ENCODE measurements around the gene TMEM51. TPM values are rescaled to one million over a fixed set of nuclear protein-coding genes. Genes with fewer than 3 reads are reported as not detected.
"Not testable (repeated sequence)": the region's sequence is repeated elsewhere in the genome, so short reads cannot be mapped to it uniquely, and the experiment has no call there.

The TMEM51 gene
- total RNA-seq, 2 experiments from 2014 or later: 0.18 to 0.23 TPM

DNA sequence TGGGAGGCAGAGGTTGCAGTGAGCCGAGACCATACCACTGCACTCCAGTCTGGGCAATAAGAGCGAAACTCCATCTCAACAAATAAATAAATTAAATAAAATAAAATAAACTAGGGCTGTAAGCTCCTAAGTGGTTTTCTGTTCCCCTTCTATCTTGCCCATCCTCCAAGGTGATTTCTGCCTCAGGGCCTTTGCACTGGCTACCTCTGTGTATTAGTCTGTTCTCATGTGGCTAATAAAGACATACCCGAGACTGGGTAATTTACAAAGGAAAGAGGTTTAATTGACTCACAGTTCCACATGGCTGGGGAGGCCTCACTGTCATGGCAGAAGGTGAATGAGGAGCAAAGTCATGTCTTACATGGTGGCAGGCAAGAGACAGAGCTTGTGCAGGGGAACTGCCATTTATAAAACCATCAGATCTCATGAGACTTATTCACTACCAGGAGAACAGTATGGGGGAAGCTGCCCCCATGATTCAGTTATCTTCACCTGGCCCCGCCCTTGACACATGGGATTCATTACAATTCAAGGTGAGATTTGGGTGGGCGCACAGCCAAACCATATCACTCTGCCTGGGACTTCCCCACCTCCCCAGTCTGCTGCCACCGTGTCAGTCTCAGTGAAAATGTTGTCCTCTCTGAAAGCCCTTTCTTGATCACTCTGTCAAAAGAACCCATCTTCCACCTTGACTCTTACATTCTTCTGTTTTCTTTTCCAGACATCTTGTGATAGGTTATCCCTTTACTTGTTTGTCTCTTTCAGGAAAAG, 22.0 kb downstream of the TMEM51 start:
- POLR2A ChIA-PET: not testable (repeated sequence)
- H3K27me3 Mint-ChIP-seq (ENCODE audit: low read depth): peaks cover 27% of the 10 kb centered on the region

DNA sequence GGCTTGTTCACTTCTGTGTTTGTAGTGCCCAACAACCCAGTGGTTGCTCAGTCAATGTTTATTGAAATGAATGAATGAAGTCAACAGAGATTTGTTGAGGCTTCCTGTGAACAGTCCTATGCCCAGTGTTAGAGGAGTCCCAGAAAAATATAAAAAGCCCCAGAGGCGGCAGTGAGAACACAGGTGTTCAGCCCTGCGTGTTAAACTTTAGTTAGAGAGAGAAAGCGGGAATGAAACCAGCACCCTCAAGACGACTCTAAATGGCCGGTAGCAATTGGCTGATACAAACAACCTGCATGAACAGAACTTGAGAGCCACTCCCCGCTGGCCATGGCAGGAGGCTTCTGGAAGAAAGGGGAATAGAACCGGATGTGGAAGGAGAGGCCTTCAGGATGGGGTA, 22.6 kb downstream of the TMEM51 start:
- POLR2A ChIA-PET: no interaction called here
- CTCF ChIA-PET: no interaction called here
- Mint-ChIP-seq H3K4me1 (ENCODE audit: low read depth) (peaks cover 17% of the 10 kb centered on the region), H3K36me3 (ENCODE audit: low read depth) (no peaks in the 10 kb centered on the region), H3K27ac (no peak overlapping the region), H3K4me3 (no peak overlapping the region), H3K9me3 (ENCODE audit: insufficient read depth) (no peaks in the 10 kb centered on the region), H3K27me3 (ENCODE audit: low read depth) (peaks cover 27% of the 10 kb centered on the region)
- DNase-seq (no peak), ATAC-seq (no peak)

More for the DNA sequence above, 22.0 kb downstream of the TMEM51 start:
- DNase-seq; ATAC-seq; H3K4me3 Mint-ChIP-seq; CTCF ChIA-PET; H3K27ac Mint-ChIP-seq; H3K9me3 Mint-ChIP-seq (ENCODE audit: insufficient read depth); H3K36me3 Mint-ChIP-seq (ENCODE audit: low read depth): not testable (repeated sequence)
- H3K4me1 Mint-ChIP-seq (ENCODE audit: low read depth): peaks cover 17% of the 10 kb centered on the region

DNA sequence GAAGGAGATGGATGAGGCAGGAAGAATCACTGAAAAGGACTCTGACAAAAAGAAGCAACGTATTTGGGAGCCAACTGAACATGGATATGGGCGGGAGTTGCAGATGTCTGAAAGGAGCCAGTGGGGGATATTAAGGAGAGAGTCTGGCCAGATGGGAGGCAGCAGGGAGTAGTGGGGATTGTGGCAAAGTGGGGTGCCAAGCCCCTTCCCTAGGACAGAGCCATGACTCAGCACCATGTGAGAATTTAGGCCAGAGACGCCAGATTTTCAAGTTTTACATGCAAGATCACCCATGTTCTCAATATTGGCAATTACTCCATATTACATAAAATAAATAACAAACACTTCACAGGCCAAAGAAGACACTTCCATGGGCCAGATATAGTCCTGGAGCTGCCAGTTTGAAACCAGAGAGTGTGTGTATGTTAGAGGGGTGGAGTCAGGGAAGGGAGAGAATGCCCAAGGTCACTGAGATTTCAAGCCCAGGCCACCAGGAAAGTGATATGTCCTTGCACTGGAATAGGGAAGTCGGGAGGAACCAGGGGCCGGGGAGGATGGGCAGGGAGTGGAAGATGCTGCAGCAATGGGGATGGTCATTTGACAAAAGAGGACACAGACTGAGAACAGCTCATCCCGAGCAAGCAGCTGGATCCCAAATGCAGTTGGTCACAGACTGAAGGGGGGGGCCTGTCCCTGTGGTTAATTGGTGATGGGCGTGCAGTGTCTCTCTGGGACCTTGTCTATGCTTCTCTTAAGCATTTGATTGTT, 23.5 kb downstream of the TMEM51 start:
- Mint-ChIP-seq H3K9me3 (ENCODE audit: insufficient read depth) (no peaks in the 10 kb centered on the region), H3K27ac (no peak overlapping the region), H3K4me3 (no peak overlapping the region), H3K36me3 (ENCODE audit: low read depth) (no peaks in the 10 kb centered on the region), H3K27me3 (ENCODE audit: low read depth) (peaks cover 27% of the 10 kb centered on the region), H3K4me1 (ENCODE audit: low read depth) (peaks cover 12% of the 10 kb centered on the region)
- DNase-seq: no peak
- ChIA-PET POLR2A (no interaction called here), CTCF (no interaction called here)
- ATAC-seq: no peak

DNA sequence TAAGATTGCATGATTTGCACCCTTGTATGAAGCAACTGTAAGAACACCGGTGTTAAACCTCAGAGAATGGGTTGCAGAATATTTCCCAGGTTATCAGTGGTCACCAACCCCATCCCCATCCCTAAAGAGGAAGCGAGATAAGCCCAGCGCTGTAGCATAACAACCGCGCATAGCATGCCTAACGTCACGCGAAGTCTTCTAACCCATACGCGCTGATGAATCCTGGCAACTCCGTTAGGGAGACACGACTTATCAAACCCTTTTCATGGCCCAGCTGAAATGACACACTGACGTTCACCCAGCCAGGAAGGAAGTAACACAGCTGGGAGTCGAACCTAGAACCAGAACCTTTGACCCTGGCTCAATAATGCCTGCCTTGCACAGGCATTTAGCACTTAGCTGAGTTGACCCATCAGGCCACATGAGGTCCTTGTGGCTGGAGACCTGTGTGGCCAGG, 24.2 kb downstream of the TMEM51 start:
- POLR2A ChIA-PET: no interaction called here
- Mint-ChIP-seq H3K36me3 (ENCODE audit: low read depth) (no peaks in the 10 kb centered on the region), H3K9me3 (ENCODE audit: insufficient read depth) (no peaks in the 10 kb centered on the region), H3K4me3 (no peak overlapping the region), H3K27ac (no peak overlapping the region), H3K27me3 (ENCODE audit: low read depth) (peaks cover 24% of the 10 kb centered on the region), H3K4me1 (ENCODE audit: low read depth) (peaks cover 5% of the 10 kb centered on the region)
- DNase-seq (no peak), ATAC-seq (no peak)
- CTCF ChIA-PET: no interaction called here

DNA sequence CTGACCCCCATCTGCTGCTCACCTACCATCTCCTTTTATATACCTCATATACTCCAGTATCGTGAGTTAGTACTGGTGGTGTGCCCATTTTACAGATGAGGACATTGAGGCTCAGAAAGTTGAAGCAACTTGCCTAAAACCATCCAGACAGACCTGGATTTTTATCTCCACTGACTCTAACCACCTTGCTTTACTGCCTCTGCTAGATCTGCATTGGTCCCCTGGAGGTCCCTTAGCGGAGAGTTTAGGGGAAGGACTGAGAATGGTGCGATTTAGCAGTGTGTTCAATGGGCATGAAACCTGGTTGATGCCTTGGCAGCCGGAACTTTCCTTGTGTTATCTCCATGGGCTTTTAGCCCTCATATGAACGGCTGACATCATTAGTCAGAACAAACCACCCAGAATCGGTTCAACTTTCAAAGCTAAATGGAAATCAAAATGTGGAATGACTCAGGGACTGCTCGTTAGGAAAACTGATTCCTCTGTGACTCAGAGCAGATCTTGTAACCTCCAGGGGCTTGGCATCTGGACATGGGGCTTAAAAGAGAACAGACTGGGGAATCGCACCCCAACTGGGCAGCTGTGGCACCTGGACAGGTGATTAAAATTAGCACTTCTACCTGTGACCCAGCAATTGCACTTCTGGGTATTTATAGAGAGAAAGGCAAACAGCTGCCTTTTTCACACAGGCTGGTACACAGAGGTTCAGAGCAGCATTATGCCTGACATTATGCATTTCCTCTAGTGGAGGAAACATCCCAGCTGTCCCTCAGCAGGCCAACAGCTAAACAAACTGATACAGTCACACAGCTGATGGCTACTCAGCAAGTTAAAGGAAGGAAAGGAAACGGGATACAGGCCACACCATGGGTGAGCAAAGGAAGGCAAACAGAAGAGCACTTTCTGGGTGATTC, 25.3 kb downstream of the TMEM51 start:
- H3K36me3 Mint-ChIP-seq (ENCODE audit: low read depth): no peaks in the 10 kb centered on the region
- no peak for ATAC-seq
- H3K27ac Mint-ChIP-seq: no peak overlapping the region

DNA sequence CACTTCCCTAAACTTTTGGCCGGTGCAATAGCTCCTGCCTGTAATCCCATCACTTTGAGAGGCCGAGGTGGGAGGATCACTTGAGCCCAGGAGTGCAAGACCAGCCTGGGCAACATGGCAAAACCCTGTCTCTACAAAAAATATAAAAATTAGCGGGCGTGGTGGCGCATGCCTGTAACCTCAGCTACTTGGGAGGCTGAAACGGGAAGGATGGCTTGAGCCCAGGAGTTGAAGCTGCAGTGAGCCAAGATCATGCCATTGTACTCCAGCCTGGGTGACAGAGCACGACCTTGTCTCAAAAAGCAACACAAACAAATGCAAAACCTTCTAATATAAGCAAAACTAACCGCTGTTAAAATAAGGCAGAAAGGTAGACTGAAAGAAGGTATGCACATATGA, 25.9 kb downstream of the TMEM51 start:
- H3K4me3 Mint-ChIP-seq: no peak overlapping the region
- DNase-seq (no peak), ATAC-seq (no peak)
- CTCF ChIA-PET: no interaction called here
- no peaks in the 10 kb centered on the region for H3K9me3 Mint-ChIP-seq (ENCODE audit: insufficient read depth)
- POLR2A ChIA-PET: no interaction called here
- H3K4me1 Mint-ChIP-seq (ENCODE audit: low read depth): no peaks in the 10 kb centered on the region
- no peak overlapping the region for H3K27ac Mint-ChIP-seq
- H3K36me3 Mint-ChIP-seq (ENCODE audit: low read depth): no peaks in the 10 kb centered on the region
- peaks cover 19% of the 10 kb centered on the region for H3K27me3 Mint-ChIP-seq (ENCODE audit: low read depth)

More for the DNA sequence above, 25.3 kb downstream of the TMEM51 start:
- Mint-ChIP-seq H3K4me1 (ENCODE audit: low read depth) (peaks cover 2% of the 10 kb centered on the region), H3K4me3 (no peak overlapping the region), H3K9me3 (ENCODE audit: insufficient read depth) (no peaks in the 10 kb centered on the region), H3K27me3 (ENCODE audit: low read depth) (peaks cover 21% of the 10 kb centered on the region)
- CTCF ChIA-PET: no interaction called here
- POLR2A ChIA-PET: no interaction called here
- DNase-seq: no peak

DNA sequence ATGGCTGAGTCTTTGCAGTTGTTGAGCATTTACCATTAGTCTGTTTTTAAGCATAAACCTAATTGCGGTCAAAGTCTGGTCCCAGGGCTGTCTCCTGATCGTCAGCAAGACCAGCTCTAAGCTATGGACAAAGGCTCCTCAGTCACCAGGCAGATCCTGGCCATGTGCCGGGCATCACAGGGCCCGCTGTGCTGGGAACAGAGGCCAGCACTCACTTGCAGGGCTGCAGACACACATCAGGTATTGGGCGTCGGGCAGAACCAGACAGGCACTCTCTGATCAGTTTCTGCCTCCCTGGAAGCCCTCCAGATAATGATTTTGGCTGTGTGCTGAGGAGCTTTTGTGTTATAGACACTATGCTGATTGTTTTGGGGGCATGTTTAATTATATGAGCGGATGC, 26.6 kb downstream of the TMEM51 start:
- no peaks in the 10 kb centered on the region for H3K9me3 Mint-ChIP-seq (ENCODE audit: insufficient read depth)
- H3K36me3 Mint-ChIP-seq (ENCODE audit: low read depth): no peaks in the 10 kb centered on the region
- H3K27ac Mint-ChIP-seq: no peak overlapping the region
- H3K27me3 Mint-ChIP-seq (ENCODE audit: low read depth): peaks cover 22% of the 10 kb centered on the region
- ATAC-seq (no peak), DNase-seq (no peak)
- no peak overlapping the region for H3K4me3 Mint-ChIP-seq
- no peaks in the 10 kb centered on the region for H3K4me1 Mint-ChIP-seq (ENCODE audit: low read depth)
- POLR2A ChIA-PET: no interaction called here
- CTCF ChIA-PET: interaction anchor here (0.7 kb wide), 1 partner anchor 101 kb away, joined by 3 read pairs; no protein-coding TSS in a partner anchor

DNA sequence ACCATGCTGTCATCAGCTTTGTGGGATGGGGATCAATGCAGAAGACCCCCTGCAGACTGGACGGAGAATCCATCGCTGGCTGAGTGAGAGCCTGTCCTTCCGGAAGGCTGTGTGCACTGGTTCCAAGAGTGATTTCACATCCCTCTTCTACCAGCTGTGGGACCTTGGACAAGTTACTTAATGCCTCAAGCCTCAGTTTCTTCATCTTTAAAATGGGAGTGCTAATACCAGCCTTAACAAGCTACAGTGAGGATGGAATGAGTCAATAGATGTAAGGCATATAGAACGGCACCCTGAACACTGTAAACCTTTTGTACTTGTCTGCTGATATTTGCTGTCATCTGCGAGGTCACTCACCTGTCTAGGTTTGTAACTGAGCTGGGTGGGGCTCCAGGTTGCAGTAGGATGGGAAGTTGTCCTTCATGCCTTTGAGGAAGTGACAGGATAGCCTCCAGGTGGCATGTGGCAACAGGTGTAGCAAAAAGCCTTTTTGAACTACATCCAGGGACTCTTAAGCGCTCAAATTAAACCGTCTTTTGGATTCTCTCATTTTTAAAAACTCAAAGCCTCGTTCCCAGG, 27.5 kb downstream of the TMEM51 start:
- CTCF ChIA-PET: interaction anchor here (0.7 kb wide), 1 partner anchor 100 kb away, joined by 3 read pairs; no protein-coding TSS in a partner anchor
- H3K4me1 Mint-ChIP-seq (ENCODE audit: low read depth): no peaks in the 10 kb centered on the region
- DNase-seq (no peak), ATAC-seq (no peak)
- H3K4me3 Mint-ChIP-seq: no peak overlapping the region
- H3K27ac Mint-ChIP-seq: no peak overlapping the region
- H3K9me3 Mint-ChIP-seq (ENCODE audit: insufficient read depth): no peaks in the 10 kb centered on the region
- no peaks in the 10 kb centered on the region for H3K36me3 Mint-ChIP-seq (ENCODE audit: low read depth)
- H3K27me3 Mint-ChIP-seq (ENCODE audit: low read depth): peaks cover 23% of the 10 kb centered on the region
- POLR2A ChIA-PET: no interaction called here

DNA sequence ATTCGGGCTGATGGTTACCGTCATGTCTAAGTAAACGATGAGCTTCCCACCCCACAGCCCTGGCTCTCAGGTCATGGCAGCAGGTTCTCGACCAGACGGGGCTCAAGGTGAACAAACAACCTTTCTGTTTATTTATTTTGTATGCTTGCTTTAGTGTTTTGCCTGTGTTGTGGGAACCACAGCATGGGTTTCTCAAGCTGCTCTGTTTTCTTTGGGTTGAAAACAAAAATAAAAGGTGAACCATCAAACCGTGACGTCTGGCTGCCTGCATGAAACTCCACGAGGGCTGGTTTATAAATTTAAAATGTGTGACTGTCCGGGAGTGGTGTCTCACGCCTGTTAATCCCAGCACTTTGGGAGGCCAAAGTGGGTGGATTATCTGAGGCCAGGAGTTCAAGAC, 28.0 kb downstream of the TMEM51 start:
- ChIA-PET POLR2A (no interaction called here), CTCF (no interaction called here)
- Mint-ChIP-seq H3K36me3 (ENCODE audit: low read depth) (no peaks in the 10 kb centered on the region), H3K27me3 (ENCODE audit: low read depth) (peaks cover 20% of the 10 kb centered on the region), H3K27ac (no peak overlapping the region), H3K9me3 (ENCODE audit: insufficient read depth) (no peaks in the 10 kb centered on the region), H3K4me3 (no peak overlapping the region), H3K4me1 (ENCODE audit: low read depth) (no peaks in the 10 kb centered on the region)
- ATAC-seq: no peak
- DNase-seq: no peak

DNA sequence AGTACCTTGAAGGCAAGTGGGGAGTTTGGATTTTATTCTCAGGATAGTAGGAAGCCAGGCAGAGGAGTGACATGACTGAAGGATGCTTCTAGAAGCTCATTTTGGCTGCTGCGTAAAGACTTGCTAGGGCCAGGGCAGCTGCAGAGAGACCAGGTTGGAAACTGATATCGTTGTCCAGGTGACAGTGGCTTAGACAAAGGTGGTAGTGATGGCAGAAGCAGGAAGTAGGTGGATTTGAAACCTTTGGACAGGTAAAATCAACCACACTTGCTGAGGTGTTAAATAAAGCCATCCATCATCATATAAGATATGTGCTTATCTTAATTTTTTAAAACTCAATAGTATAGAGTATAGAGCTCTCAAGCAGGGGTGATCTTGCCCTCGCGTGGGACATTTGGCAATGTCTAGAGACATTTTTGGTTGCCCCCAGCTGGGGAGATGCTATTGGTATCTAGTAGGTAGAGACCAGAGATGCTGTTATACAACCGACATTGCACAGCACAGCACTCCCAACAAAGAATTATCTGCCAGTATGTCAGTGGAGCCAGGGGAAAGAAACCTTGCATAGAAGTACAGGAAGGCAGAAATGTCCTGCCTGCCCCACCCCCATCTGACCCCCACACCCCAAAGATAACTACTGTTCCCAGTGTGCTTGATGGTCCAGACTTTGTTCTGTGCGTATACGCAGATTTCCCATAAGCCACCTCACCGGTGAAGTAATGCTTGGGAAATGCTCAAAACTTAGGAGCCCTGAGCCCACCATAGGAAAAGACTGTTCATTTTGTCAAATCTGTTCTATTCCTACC, 31.1 kb downstream of the TMEM51 start:
- Mint-ChIP-seq H3K27me3 (ENCODE audit: low read depth) (peaks cover 10% of the 10 kb centered on the region), H3K36me3 (ENCODE audit: low read depth) (no peaks in the 10 kb centered on the region), H3K4me1 (ENCODE audit: low read depth) (no peaks in the 10 kb centered on the region), H3K9me3 (ENCODE audit: insufficient read depth) (no peaks in the 10 kb centered on the region), H3K4me3 (no peak overlapping the region), H3K27ac (no peak overlapping the region)
- POLR2A ChIA-PET: no interaction called here
- DNase-seq: no peak
- no peak for ATAC-seq
- CTCF ChIA-PET: no interaction called here

DNA sequence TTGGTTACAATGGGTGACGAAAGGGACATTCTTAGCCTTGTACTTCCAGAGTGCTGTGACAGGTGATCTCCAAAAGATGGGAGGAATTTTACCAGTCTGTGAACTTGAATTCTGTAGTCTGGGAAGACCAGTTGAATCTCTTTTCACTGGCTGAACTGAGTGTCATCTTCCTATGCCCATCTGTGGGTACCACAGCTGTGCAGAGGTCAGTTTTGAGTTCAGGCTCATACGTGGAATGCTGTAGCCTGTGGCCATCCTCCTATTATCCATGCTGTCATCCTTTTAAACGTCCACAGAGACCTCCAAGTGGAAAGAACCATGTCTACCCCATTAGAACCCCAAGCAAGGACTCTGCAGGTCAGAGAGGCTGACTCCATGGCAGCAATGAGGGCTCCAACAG, 32.1 kb downstream of the TMEM51 start:
- CTCF ChIA-PET: no interaction called here
- Mint-ChIP-seq H3K4me1 (ENCODE audit: low read depth) (no peaks in the 10 kb centered on the region), H3K27ac (no peak overlapping the region), H3K27me3 (ENCODE audit: low read depth) (peaks cover 10% of the 10 kb centered on the region), H3K4me3 (no peak overlapping the region), H3K36me3 (ENCODE audit: low read depth) (no peaks in the 10 kb centered on the region), H3K9me3 (ENCODE audit: insufficient read depth) (no peaks in the 10 kb centered on the region)
- ATAC-seq (no peak), DNase-seq (no peak)
- POLR2A ChIA-PET: no interaction called here

Measured in activated CD8-positive, alpha-beta T cell treated with anti-CD3 and anti-CD28 coated beads, Interleukin-2, amount 10 ng/mL, durations not matched to agents 7 days and 5 days (primary cell).